K562 (cell line): Measurements from ENCODE around the gene TBX6. TPM values are rescaled to one million over a fixed set of nuclear protein-coding genes. Genes with fewer than 3 reads are reported as not detected.

Source experiments
- BRF1 ChIP-seq: IDR thresholded peaks from 3 replicates; pipeline ENCODE4 v1.6.1; 2011; ENCODE audit warnings: borderline replicate concordance, mild to moderate bottlenecking; ENCODE audit not compliant: insufficient read length; ENCODE audit errors: extremely low read depth
- CCNT2 ChIP-seq: IDR thresholded peaks from 2 replicates; pipeline ENCODE4 v1.6.1; 2011; ENCODE audit warnings: borderline replicate concordance, low read depth, mild to moderate bottlenecking, moderate library complexity, mixed read lengths, low read length; ENCODE audit not compliant: insufficient read length; ENCODE audit errors: extremely low read depth
- CEBPB ChIP-seq: fragments of 450-650 bp; IDR thresholded peaks from 2 replicates; pipeline ENCODE4 v1.6.1; 2016; ENCODE audit warnings: missing genetic modification characterization, missing compliant biosample characterization
- HNRNPH1 ChIP-seq: fragments of 200-400 bp; formaldehyde crosslinking; optimal IDR thresholded peaks from 2 replicates; pipeline ENCODE3; 2017; ENCODE audit warnings: low read depth, mild to moderate bottlenecking, low read length, moderate library complexity
- SNIP1 ChIP-seq: fragments of 450-650 bp; IDR thresholded peaks from 2 replicates; pipeline ENCODE4 v1.7.1; 2017; ENCODE audit warnings: low read depth, mild to moderate bottlenecking
- TARDBP ChIP-seq: fragments of 450-650 bp; IDR thresholded peaks from 2 replicates; pipeline ENCODE4 v1.6.1; 2016
- ZNF121 ChIP-seq: sonication (generic); formaldehyde crosslinking; conservative IDR thresholded peaks from 2 replicates; pipeline ENCODE4 v1.8.0; 2022; ENCODE audit warnings: missing genetic modification reagents
- ZNF232 ChIP-seq: sonication (generic); formaldehyde crosslinking; IDR thresholded peaks from 2 replicates; pipeline ENCODE4 v1.8.0; 2022; ENCODE audit warnings: mild to moderate bottlenecking, missing genetic modification reagents
- ZNF644 ChIP-seq: fragments of 200-800 bp; sonication (Bioruptor generic); IDR thresholded peaks from 2 replicates; pipeline ENCODE4 v1.6.1; 2016; ENCODE audit warnings: low read depth, missing genetic modification characterization, missing compliant biosample characterization
- ZNF695 ChIP-seq: fragments of 450-650 bp; formaldehyde crosslinking; IDR thresholded peaks from 2 replicates; pipeline ENCODE4 v1.4.0; 2020; ENCODE audit warnings: mild to moderate bottlenecking, moderate library complexity
- ZNF79 ChIP-seq: fragments of 250-450 bp; sonication (Bioruptor Pico); IDR thresholded peaks from 2 replicates; pipeline ENCODE4 v1.4.0; 2020; ENCODE audit warnings: low read depth, mild to moderate bottlenecking, moderate library complexity
- polyA plus RNA-seq, 8 experiments: library from polyadenylated mRNA; depleted of rRNA in 4 of 8; stranded (reverse) in 5 of 8; unstranded in 3 of 8; fragments of >200 nt; fragmentation: Nextera tagmentation in 2 of 8; fragmentation: Illumina TruSeq in 1 of 8; extraction: Ambion mirVana in 2 of 8; extraction: Trizol in 1 of 8; gene quantifications; 2 replicates each; pipeline versions ENCODE4 v1.2.1 to v1.2.3, GENCODE V29; 2011 to 2014; ENCODE audit warnings: inconsistent platforms in 1 of 8, missing spikeins in 1 of 8
- total RNA-seq, 7 experiments: library from RNA; depleted of rRNA in 6 of 7; stranded (reverse); fragments of >200 nt in 6 of 7; fragmentation: Illumina TruSeq in 2 of 7; extraction: Trizol in 2 of 7; gene quantifications; 2 replicates each; pipeline versions ENCODE4 v1.2.1 to v1.2.3, GENCODE V29; 2011 to 2021; ENCODE audit warnings: low replicate concordance in 1 of 7
- TF ChIP-seq, protein P1 (sequence below): fragments of 250-450 bp; sonication (Bioruptor Pico); IDR thresholded peaks from 2 replicates; pipeline ENCODE4 v1.8.0; 2022; ENCODE audit warnings: inconsistent platforms
- TF ChIP-seq, protein P2 (sequence below): fragments of 450-650 bp; IDR thresholded peaks from 2 replicates; pipeline ENCODE4 v1.6.1; 2018; ENCODE audit not compliant: partially characterized antibody
- TF ChIP-seq, protein P3 (sequence below): IDR thresholded peaks from 3 replicates; pipeline ENCODE4 v1.6.1; 2011; ENCODE audit warnings: borderline replicate concordance, mild to moderate bottlenecking; ENCODE audit not compliant: insufficient read length, insufficient read depth
- TF ChIP-seq, protein P4 (sequence below): fragments of 450-650 bp; IDR thresholded peaks from 2 replicates; pipeline ENCODE4 v1.7.0; 2016; ENCODE audit warnings: borderline replicate concordance
- TF ChIP-seq, protein P5 (sequence below): sonication (generic); formaldehyde crosslinking; IDR thresholded peaks from 2 replicates; pipeline ENCODE4 v1.5.0; 2020; ENCODE audit warnings: missing genetic modification reagents
- TF ChIP-seq, protein P6 (sequence below): fragments of 450-650 bp; formaldehyde crosslinking; IDR thresholded peaks from 2 replicates; pipeline ENCODE4 v1.4.0; 2020; ENCODE audit warnings: mild to moderate bottlenecking, moderate library complexity

Gene TBX6
- total and polyA plus RNA-seq, 9 of the 15 experiments (the other 6 are each of a cell fraction or from before 2014, with no cell fraction given), result 0.07 to 0.58 (median 0.11) TPM; not detected in 2

DNA sequence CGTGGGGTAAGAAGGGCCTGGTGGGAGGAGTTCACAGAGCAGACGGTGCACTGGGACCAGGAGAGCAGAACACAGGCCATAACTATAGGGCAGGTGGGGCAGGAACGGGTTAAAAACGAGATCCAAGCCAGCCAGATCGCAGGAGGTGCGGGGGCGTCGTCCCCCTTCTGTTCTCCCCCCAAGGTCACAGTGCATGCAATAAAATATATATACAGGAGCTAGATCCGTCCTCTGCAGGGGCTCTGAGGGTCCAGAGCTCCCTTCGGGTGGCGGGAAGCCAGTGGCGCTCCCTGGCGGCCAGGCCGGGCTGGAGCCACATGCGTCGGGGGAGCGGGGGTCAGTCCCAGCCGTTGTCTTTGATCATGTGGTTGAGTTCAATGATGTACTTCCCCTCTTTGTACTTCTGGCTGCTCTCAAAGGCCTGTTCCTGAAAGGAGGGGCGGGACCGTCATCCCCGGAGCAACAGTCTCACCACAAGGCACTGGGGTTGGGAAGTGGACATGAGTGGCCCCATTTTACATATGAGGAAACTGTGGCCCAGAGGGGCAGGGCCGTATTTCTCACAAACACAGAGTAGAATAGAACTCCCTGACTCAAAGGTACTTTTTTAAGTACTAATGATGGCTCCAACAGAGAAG, 768 bp upstream of the TBX6 start (continued):
- TF ChIP-seq, protein P1, sequence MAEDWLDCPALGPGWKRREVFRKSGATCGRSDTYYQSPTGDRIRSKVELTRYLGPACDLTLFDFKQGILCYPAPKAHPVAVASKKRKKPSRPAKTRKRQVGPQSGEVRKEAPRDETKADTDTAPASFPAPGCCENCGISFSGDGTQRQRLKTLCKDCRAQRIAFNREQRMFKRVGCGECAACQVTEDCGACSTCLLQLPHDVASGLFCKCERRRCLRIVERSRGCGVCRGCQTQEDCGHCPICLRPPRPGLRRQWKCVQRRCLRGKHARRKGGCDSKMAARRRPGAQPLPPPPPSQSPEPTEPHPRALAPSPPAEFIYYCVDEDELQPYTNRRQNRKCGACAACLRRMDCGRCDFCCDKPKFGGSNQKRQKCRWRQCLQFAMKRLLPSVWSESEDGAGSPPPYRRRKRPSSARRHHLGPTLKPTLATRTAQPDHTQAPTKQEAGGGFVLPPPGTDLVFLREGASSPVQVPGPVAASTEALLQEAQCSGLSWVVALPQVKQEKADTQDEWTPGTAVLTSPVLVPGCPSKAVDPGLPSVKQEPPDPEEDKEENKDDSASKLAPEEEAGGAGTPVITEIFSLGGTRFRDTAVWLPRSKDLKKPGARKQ (CRISPR knock-in tag), result peak; percentile 91
- TF ChIP-seq, protein P2, sequence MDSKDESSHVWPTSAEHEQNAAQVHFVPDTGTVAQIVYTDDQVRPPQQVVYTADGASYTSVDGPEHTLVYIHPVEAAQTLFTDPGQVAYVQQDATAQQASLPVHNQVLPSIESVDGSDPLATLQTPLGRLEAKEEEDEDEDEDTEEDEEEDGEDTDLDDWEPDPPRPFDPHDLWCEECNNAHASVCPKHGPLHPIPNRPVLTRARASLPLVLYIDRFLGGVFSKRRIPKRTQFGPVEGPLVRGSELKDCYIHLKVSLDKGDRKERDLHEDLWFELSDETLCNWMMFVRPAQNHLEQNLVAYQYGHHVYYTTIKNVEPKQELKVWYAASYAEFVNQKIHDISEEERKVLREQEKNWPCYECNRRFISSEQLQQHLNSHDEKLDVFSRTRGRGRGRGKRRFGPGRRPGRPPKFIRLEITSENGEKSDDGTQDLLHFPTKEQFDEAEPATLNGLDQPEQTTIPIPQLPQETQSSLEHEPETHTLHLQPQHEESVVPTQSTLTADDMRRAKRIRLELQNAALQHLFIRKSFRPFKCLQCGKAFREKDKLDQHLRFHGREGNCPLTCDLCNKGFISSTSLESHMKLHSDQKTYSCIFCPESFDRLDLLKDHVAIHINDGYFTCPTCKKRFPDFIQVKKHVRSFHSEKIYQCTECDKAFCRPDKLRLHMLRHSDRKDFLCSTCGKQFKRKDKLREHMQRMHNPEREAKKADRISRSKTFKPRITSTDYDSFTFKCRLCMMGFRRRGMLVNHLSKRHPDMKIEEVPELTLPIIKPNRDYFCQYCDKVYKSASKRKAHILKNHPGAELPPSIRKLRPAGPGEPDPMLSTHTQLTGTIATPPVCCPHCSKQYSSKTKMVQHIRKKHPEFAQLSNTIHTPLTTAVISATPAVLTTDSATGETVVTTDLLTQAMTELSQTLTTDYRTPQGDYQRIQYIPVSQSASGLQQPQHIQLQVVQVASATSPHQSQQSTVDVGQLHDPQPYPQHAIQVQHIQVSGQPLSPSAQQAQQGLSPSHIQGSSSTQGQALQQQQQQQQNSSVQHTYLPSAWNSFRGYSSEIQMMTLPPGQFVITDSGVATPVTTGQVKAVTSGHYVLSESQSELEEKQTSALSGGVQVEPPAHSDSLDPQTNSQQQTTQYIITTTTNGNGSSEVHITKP, result peak; percentile 57
- TF ChIP-seq BRF1 (no peak), ZNF79 (peak; percentile 90), TARDBP (no peak), CEBPB (tag) (no peak), SNIP1 (no peak), ZNF695 (CRISPR knock-in tag) (peak; percentile 88), CCNT2 (peak; percentile 79), ZNF644 (tag) (peak; percentile 85; the same call in 1 of the 2 replicates), ZNF232 (CRISPR knock-in tag) (no peak), ZNF121 (CRISPR knock-in tag) (no peak), HNRNPH1 (no peak)
- TF ChIP-seq, protein P3, sequence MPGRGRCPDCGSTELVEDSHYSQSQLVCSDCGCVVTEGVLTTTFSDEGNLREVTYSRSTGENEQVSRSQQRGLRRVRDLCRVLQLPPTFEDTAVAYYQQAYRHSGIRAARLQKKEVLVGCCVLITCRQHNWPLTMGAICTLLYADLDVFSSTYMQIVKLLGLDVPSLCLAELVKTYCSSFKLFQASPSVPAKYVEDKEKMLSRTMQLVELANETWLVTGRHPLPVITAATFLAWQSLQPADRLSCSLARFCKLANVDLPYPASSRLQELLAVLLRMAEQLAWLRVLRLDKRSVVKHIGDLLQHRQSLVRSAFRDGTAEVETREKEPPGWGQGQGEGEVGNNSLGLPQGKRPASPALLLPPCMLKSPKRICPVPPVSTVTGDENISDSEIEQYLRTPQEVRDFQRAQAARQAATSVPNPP, result no peak
- TF ChIP-seq, protein P4, sequence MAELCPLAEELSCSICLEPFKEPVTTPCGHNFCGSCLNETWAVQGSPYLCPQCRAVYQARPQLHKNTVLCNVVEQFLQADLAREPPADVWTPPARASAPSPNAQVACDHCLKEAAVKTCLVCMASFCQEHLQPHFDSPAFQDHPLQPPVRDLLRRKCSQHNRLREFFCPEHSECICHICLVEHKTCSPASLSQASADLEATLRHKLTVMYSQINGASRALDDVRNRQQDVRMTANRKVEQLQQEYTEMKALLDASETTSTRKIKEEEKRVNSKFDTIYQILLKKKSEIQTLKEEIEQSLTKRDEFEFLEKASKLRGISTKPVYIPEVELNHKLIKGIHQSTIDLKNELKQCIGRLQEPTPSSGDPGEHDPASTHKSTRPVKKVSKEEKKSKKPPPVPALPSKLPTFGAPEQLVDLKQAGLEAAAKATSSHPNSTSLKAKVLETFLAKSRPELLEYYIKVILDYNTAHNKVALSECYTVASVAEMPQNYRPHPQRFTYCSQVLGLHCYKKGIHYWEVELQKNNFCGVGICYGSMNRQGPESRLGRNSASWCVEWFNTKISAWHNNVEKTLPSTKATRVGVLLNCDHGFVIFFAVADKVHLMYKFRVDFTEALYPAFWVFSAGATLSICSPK, result no peak
- TF ChIP-seq, protein P5, sequence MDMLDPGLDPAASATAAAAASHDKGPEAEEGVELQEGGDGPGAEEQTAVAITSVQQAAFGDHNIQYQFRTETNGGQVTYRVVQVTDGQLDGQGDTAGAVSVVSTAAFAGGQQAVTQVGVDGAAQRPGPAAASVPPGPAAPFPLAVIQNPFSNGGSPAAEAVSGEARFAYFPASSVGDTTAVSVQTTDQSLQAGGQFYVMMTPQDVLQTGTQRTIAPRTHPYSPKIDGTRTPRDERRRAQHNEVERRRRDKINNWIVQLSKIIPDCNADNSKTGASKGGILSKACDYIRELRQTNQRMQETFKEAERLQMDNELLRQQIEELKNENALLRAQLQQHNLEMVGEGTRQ (CRISPR knock-in tag), result peak; percentile 62
- TF ChIP-seq, protein P6, sequence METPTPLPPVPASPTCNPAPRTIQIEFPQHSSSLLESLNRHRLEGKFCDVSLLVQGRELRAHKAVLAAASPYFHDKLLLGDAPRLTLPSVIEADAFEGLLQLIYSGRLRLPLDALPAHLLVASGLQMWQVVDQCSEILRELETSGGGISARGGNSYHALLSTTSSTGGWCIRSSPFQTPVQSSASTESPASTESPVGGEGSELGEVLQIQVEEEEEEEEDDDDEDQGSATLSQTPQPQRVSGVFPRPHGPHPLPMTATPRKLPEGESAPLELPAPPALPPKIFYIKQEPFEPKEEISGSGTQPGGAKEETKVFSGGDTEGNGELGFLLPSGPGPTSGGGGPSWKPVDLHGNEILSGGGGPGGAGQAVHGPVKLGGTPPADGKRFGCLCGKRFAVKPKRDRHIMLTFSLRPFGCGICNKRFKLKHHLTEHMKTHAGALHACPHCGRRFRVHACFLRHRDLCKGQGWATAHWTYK, result peak; percentile 95
